WTC11 (cell line): ENCODE measurements around the gene CA10. TPM values are rescaled to one million over a fixed set of nuclear protein-coding genes. Genes with fewer than 3 reads are reported as not detected.

ENCODE experiments used
- ATAC-seq: fragments of 200-7000 bp; cut with Tn5 transposase; 2 replicates; pipeline ENCODE4 v1.10.0; 2021; ENCODE audit warnings: mild to moderate bottlenecking, moderate library complexity
- CTCF ChIA-PET: fragments of 300-600 bp; sonication (Branson Sonifier 250); formaldehyde crosslinking; loops from one replicate; lab custom pipeline; 2021; ENCODE audit warnings: antibody characterized with exemption; lab: Charles Lee
- POLR2A ChIA-PET: fragments of 350-600 bp; sonication (Branson Sonifier 250); formaldehyde crosslinking; loops from one replicate; lab custom pipeline; 2021; ENCODE audit warnings: antibody characterized with exemption; lab: Charles Lee
- DNase-seq: peaks from one replicate; pipeline ENCODE4 v3.0.0; 2021; ENCODE audit warnings: low spot score
- H3K27ac Mint-ChIP-seq: 2 replicates; pipeline ENCODE4 v1.8.0; 2021; ENCODE audit warnings: mixed read lengths
- H3K27me3 Mint-ChIP-seq: 2 replicates; pipeline ENCODE4 v1.8.0; 2021; ENCODE audit warnings: low read depth, mild to moderate bottlenecking, moderate library complexity, mixed read lengths
- H3K36me3 Mint-ChIP-seq: 2 replicates; pipeline ENCODE4 v1.8.0; 2021; ENCODE audit warnings: mixed read lengths
- H3K4me1 Mint-ChIP-seq: 2 replicates; pipeline ENCODE4 v1.8.0; 2022; ENCODE audit warnings: mixed read lengths
- H3K4me3 Mint-ChIP-seq: 2 replicates; pipeline ENCODE4 v1.8.0; 2021; ENCODE audit warnings: mild to moderate bottlenecking, moderate library complexity, mixed read lengths
- H3K9me3 Mint-ChIP-seq: 2 replicates; pipeline ENCODE4 v1.8.0; 2021; ENCODE audit warnings: mixed read lengths
- ATF6 ChIP-seq: sonication (generic); formaldehyde crosslinking; IDR thresholded peaks from 2 replicates; pipeline ENCODE4 v1.8.1; 2023; ENCODE audit warnings: mild to moderate bottlenecking, missing genetic modification reagents
- CTCF ChIP-seq: fragments of 200-600 bp; IDR thresholded peaks from 2 replicates; pipeline ENCODE4 v1.8.0; 2022; ENCODE audit warnings: antibody characterized with exemption
- ELF4 ChIP-seq: sonication (generic); formaldehyde crosslinking; IDR thresholded peaks from 2 replicates; pipeline ENCODE4 v1.8.1; 2022; ENCODE audit warnings: low read depth, mild to moderate bottlenecking, moderate library complexity, missing genetic modification reagents
- ESRRA ChIP-seq: sonication (generic); formaldehyde crosslinking; IDR thresholded peaks from 2 replicates; pipeline ENCODE4 v1.8.1; 2022; ENCODE audit warnings: mild to moderate bottlenecking, missing genetic modification reagents, borderline replicate concordance
- FOXP1 ChIP-seq: sonication (generic); formaldehyde crosslinking; IDR thresholded peaks from 2 replicates; pipeline ENCODE4 v1.8.0; 2022; ENCODE audit warnings: missing genetic modification reagents, mild to moderate bottlenecking, moderate library complexity, borderline replicate concordance
- KAT7 ChIP-seq: sonication (generic); formaldehyde crosslinking; IDR thresholded peaks from 2 replicates; pipeline ENCODE4 v1.8.1; 2023; ENCODE audit warnings: missing genetic modification reagents, mild to moderate bottlenecking, borderline replicate concordance
- MAX ChIP-seq: sonication (generic); formaldehyde crosslinking; IDR thresholded peaks from 2 replicates; pipeline ENCODE4 v1.8.0; 2022; ENCODE audit warnings: mild to moderate bottlenecking, missing genetic modification reagents
- NR2C2 ChIP-seq: sonication (generic); formaldehyde crosslinking; IDR thresholded peaks from 2 replicates; pipeline ENCODE4 v1.8.0; 2022; ENCODE audit warnings: mild to moderate bottlenecking, missing genetic modification reagents
- SOX15 ChIP-seq: fragments of 250-450 bp; sonication (Bioruptor Pico); IDR thresholded peaks from 2 replicates; pipeline ENCODE4 v1.9.0; 2021; ENCODE audit warnings: mild to moderate bottlenecking
- SP1 ChIP-seq: sonication (generic); formaldehyde crosslinking; conservative IDR thresholded peaks from 2 replicates; pipeline ENCODE4 v1.8.1; 2022; ENCODE audit warnings: missing genetic modification reagents
- USF1 ChIP-seq: sonication (generic); formaldehyde crosslinking; IDR thresholded peaks from 2 replicates; pipeline ENCODE4 v1.8.0; 2022; ENCODE audit warnings: mild to moderate bottlenecking, missing genetic modification reagents
- ZBTB21 ChIP-seq: sonication (generic); formaldehyde crosslinking; IDR thresholded peaks from 2 replicates; pipeline ENCODE4 v1.8.1; 2023; ENCODE audit warnings: mild to moderate bottlenecking, missing genetic modification reagents, borderline replicate concordance
- total RNA-seq: library from RNA; stranded (reverse); gene quantifications from 3 replicates; pipeline ENCODE4 v1.2.3, GENCODE V29; 2021
- TF ChIP-seq, protein P1 (sequence below): fragments of 250-450 bp; sonication (Bioruptor Pico); IDR thresholded peaks from 2 replicates; pipeline ENCODE4 v1.8.0; 2021; ENCODE audit warnings: mild to moderate bottlenecking
- TF ChIP-seq, protein P2 (sequence below): sonication (generic); formaldehyde crosslinking; IDR thresholded peaks from 2 replicates; pipeline ENCODE4 v1.8.0; 2023; ENCODE audit warnings: missing genetic modification reagents
- TF ChIP-seq, protein P3 (sequence below): sonication (generic); formaldehyde crosslinking; IDR thresholded peaks from 2 replicates; pipeline ENCODE4 v1.8.1; 2022; ENCODE audit warnings: missing genetic modification reagents, borderline replicate concordance

CA10 gene
- total RNA-seq, 1 experiment from 2014 or later: 0.90 TPM

DNA sequence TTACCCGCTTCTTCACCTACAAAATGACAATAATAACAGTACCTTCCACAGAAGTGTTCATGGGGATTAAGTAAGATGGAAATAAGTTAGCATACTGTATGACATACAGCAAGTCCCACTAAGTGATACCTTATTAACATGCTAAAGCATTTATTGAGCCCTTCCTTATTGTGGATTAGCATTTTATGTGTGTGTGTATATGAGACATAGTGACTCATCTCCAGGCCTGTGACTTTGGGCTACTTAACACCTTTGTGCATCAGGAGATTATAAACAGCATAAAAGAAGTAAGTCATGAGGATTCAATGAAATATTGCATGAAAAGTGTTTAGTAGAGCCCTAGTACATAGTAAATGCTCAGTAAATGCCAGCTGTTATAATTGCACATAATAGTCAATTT lies 52.9 kb downstream of the CA10 start:
- Mint-ChIP-seq H3K27ac (no peak overlapping the region), H3K4me1 (0 out of 2 replicates have a peak, but pooled peaks cover 3% of the 10 kb centered on the region), H3K36me3 (peaks cover 35% of the 10 kb centered on the region), H3K9me3 (peaks cover 65% of the 10 kb centered on the region), H3K4me3 (no peak overlapping the region), H3K27me3 (peaks cover 7% of the 10 kb centered on the region; the same call in 1 of the 2 replicates)
- DNase-seq: no peak
- POLR2A ChIA-PET: no interaction called here
- TF ChIP-seq, protein P1, sequence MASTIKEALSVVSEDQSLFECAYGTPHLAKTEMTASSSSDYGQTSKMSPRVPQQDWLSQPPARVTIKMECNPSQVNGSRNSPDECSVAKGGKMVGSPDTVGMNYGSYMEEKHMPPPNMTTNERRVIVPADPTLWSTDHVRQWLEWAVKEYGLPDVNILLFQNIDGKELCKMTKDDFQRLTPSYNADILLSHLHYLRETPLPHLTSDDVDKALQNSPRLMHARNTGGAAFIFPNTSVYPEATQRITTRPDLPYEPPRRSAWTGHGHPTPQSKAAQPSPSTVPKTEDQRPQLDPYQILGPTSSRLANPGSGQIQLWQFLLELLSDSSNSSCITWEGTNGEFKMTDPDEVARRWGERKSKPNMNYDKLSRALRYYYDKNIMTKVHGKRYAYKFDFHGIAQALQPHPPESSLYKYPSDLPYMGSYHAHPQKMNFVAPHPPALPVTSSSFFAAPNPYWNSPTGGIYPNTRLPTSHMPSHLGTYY (CRISPR knock-in tag): no peak
- TF ChIP-seq USF1: no peak
- no peak for TF ChIP-seq CTCF
- TF ChIP-seq, protein P2, sequence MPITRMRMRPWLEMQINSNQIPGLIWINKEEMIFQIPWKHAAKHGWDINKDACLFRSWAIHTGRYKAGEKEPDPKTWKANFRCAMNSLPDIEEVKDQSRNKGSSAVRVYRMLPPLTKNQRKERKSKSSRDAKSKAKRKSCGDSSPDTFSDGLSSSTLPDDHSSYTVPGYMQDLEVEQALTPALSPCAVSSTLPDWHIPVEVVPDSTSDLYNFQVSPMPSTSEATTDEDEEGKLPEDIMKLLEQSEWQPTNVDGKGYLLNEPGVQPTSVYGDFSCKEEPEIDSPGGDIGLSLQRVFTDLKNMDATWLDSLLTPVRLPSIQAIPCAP (CRISPR knock-in tag): no peak
- TF ChIP-seq NR2C2 (CRISPR knock-in tag): no peak
- TF ChIP-seq ELF4: no peak
- no peak for TF ChIP-seq SOX15 (CRISPR knock-in tag)
- TF ChIP-seq ESRRA: no peak
- TF ChIP-seq SP1 (CRISPR knock-in tag): no peak
- TF ChIP-seq MAX: no peak
- TF ChIP-seq, protein P3, sequence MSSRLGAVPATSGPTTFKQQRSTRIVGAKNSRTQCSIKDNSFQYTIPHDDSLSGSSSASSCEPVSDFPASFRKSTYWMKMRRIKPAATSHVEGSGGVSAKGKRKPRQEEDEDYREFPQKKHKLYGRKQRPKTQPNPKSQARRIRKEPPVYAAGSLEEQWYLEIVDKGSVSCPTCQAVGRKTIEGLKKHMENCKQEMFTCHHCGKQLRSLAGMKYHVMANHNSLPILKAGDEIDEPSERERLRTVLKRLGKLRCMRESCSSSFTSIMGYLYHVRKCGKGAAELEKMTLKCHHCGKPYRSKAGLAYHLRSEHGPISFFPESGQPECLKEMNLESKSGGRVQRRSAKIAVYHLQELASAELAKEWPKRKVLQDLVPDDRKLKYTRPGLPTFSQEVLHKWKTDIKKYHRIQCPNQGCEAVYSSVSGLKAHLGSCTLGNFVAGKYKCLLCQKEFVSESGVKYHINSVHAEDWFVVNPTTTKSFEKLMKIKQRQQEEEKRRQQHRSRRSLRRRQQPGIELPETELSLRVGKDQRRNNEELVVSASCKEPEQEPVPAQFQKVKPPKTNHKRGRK (CRISPR knock-in tag): no peak
- TF ChIP-seq KAT7 (CRISPR knock-in tag): no peak
- CTCF ChIA-PET: interaction anchor here (1.1 to 1.9 kb wide), 3 partner anchors 240 to 734 kb away, joined by 3 to 21 read pairs (median 5); no protein-coding TSS in a partner anchor
- no peak for ATAC-seq

- peaks cover 47% of the 10 kb centered on the region for H3K9me3 Mint-ChIP-seq
- ChIA-PET CTCF (no interaction called here), POLR2A (no interaction called here)
- H3K27me3 Mint-ChIP-seq: peaks cover 2% of the 10 kb centered on the region; the same call in 1 of the 2 replicates
- ATAC-seq (no peak), DNase-seq (no peak)
- H3K4me1 Mint-ChIP-seq: no peaks in the 10 kb centered on the region
- no peak overlapping the region for H3K4me3 Mint-ChIP-seq
- peaks cover 25% of the 10 kb centered on the region for H3K36me3 Mint-ChIP-seq
- no peak overlapping the region for H3K27ac Mint-ChIP-seq
- TF ChIP-seq ZBTB21 (CRISPR knock-in tag) (no peak), ATF6 (no peak), FOXP1 (CRISPR knock-in tag) (no peak)
Observed at GRCh38 chr17:52096056-52096455, 62.5 kb downstream of the CA10 start.
